OCI-LY7 (cell line): ENCODE data around the gene MICAL3.

ENCODE experiments used
- EZH2phosphoT487 ChIP-seq: fragments of 200-600 bp; sonication (generic); IDR thresholded peaks from 2 replicates; pipeline ENCODE4 v1.6.1; 2018; ENCODE audit warnings: low read depth, borderline replicate concordance, mild to moderate bottlenecking, mixed run types, antibody characterized with exemption, low read length, moderate library complexity, mixed read lengths
- TF ChIP-seq, protein P1 (sequence below): fragments of 200-600 bp; sonication (generic); conservative IDR thresholded peaks from 2 replicates; pipeline ENCODE4 v1.5.1; 2014; ENCODE audit warnings: mild to moderate bottlenecking, antibody characterized with exemption, low read length, moderate library complexity, mixed read lengths

DNA sequence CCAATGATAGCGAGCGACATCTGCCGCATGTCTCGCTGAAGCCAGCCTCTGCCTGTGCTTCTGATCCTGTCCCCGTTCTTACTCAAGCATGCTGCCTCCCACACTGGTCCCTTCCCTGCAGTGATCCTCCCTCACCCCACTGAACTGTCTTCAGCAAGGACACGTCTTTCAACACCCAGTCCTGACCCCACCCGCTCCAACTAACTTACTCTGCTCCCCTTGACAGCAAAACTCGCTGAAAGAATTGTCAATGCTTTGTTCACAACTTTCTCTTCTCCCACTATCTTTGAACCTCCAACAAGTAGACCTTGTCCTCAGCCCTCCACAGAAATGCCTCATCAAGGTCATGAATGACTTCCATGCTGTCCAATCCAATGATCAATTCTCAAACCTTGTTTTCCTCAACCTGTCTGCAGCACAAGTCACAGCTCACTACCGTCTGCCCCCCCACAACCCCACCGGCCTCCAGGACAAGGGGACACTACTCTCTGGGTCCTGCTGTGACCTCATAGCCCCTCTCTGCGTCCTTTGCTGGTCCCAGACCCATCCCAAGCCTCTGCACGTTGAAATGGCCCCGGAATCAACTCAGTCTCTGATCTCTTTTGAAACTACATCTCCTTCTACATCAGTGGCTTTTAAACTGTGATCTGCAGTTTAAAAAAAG, 108.0 kb downstream of the MICAL3 start:
- TF ChIP-seq, protein P1, sequence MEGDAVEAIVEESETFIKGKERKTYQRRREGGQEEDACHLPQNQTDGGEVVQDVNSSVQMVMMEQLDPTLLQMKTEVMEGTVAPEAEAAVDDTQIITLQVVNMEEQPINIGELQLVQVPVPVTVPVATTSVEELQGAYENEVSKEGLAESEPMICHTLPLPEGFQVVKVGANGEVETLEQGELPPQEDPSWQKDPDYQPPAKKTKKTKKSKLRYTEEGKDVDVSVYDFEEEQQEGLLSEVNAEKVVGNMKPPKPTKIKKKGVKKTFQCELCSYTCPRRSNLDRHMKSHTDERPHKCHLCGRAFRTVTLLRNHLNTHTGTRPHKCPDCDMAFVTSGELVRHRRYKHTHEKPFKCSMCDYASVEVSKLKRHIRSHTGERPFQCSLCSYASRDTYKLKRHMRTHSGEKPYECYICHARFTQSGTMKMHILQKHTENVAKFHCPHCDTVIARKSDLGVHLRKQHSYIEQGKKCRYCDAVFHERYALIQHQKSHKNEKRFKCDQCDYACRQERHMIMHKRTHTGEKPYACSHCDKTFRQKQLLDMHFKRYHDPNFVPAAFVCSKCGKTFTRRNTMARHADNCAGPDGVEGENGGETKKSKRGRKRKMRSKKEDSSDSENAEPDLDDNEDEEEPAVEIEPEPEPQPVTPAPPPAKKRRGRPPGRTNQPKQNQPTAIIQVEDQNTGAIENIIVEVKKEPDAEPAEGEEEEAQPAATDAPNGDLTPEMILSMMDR = no peak
- TF ChIP-seq EZH2phosphoT487 = no peak
